Retinal pigment epithelial cell (primary cell): ENCODE results near the gene ANKRD37.

Experiments used
- DNase-seq: peaks from one replicate; pipeline ENCODE4 v3.0.0-alpha.2; 2010; ENCODE audit warnings: low read depth
- H3K4me3 ChIP-seq: 2 replicates; pipeline ENCODE4 v1.5.1; 2011; ENCODE audit warnings: mild to moderate bottlenecking, low read length, control low read depth, moderate library complexity
- CTCF ChIP-seq: conservative IDR thresholded peaks from 2 replicates; pipeline ENCODE4 v1.5.1; 2011; ENCODE audit warnings: low read depth, low read length, control low read depth, inconsistent platforms

The ANKRD37 gene

GRCh38 chr4:185387957-185388356, 8.7 kb upstream of the ANKRD37 start:
- no peak overlapping the region for H3K4me3 ChIP-seq
- no peak for TF ChIP-seq CTCF
- no peak for DNase-seq

DNA sequence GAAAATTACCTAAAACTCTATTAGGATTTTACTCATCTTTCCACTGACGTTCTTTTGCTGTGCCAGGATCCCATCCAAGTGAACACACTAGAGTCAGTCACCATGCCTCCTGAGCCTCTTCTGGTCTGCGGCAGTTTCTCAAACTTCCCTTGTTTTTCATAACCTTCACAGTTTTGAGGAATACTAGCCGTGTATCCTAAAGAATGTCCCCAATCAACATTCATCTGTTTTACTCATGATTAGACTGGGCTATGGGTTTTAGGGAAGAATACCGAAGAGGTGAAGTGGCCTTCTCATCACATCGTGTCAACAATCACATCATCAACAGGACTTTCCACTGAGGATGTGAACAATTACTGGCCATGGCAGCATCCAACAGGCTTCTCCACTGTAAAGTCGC, 5.7 kb upstream of the ANKRD37 start:
- no peak for TF ChIP-seq CTCF
- H3K4me3 ChIP-seq: no peak overlapping the region
- DNase-seq: no peak

- no peak overlapping the region for H3K4me3 ChIP-seq
- DNase-seq: no peak
- no peak for TF ChIP-seq CTCF
These were observed 4.5 kb upstream of the ANKRD37 start for GRCh38 chr4:185392156-185392555.

DNA sequence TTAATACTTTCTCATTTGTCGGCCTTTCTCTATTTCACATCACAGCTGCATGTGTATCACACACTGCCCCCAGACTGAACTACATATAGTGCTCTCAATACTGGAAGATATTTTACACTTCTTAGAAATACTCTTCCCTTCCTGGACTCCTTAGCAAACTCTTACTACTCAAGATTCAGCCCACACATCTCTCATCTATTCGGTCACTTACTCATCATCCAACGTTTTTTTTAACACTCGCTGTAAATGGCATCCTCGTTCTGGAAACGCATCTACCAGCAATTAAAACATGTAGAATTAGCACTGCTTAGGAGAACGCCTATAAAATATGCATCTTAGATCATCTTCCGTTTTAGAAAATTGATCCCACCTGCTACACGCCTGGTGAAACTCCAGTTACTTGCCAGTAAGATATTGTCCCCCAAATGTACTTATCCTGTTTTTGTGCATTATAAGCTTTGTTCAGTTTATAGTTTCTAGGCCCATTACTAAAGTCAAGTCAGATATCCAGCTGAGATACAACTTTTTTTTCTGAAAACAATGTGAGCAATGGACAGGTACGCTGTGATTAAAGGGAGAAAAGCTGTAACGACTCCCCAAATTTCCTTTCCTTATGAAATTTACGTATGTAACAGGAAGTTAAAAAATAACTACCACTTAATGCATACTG, 1.9 kb upstream of the ANKRD37 start:
- DNase-seq: no peak
- TF ChIP-seq CTCF: no peak
- no peak overlapping the region for H3K4me3 ChIP-seq

GRCh38 chr4:185395238-185395955, 1.2 kb upstream of the ANKRD37 start, which contains the start of gene LRP2BP:
LRP2BP (minus strand) TSS chr4:185395924; CDS start chr4:185378186, 17,738 bp downstream.
- DNase-seq: peak; percentile 75
- peak within 1 kb of the TSS; percentile 72 for H3K4me3 ChIP-seq
- no peak for TF ChIP-seq CTCF

DNA sequence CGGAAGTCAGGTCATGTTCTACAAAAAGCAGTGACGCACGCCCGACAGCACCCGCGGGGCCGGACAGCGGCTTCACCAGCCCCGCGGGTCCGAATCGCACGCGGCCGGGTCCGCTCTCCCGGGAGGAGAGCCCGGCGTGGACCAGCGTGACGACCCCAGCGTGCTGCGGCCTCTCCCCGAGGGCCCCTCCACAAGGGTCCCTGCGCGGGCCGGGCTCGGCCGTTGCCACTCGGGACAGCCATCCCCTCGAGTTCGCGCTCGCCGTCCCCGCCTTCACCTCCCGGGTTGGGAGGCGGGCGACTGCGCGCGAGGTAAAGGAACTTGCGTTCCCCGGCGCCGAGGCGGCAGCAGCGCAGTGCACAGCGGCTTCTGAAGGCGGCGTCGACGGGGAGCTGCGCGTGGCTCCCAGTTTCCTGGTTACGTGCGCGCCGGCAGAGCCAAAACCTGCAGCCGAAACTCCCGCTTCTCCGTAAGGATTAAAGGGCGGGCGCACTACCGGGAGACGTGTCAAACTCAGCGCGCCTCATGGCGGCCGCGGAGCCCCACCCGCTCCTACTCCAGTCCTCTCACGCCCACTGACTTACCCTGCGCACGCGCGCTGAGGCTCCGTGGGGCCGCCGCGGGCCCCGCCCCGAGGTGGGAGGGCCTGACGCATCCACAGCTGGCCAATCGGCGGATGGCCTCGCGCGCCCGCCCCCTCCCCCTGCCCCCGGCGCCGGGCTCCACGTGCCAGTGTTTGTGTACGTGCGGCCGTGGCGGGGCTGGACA, 501 bp upstream of the ANKRD37 start:
- DNase-seq: peak; percentile 89
- TF ChIP-seq CTCF: no peak
- peak overlapping the region; percentile 72 for H3K4me3 ChIP-seq
